ENCODE results near the gene RTL1.

The RTL1 gene

DNA sequence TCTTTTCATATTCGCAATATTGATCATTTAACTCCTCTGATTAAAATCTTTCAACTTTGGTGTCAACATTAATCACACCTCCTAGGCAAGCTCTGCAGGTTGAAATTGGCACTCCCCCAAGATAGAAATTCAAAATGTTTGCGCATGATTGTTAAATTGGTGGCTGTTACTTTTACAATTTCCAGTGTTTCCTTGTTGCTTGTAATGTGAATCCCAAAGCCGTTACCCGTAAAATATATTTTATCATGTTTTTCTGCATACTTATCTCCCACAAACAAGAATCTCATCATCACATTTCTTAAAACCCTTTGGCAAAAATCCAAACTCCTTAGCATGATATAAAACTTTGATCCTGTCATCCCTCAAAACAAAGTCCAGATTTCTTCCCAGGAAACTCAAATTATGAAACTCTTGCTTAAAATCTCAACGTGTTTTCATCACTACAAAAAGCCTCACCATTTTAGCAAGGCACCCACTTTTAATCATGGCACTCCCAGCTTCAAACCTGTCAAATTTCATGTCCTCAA, 14.7 kb downstream of the RTL1 start:
- TF ChIP-seq, protein P1, sequence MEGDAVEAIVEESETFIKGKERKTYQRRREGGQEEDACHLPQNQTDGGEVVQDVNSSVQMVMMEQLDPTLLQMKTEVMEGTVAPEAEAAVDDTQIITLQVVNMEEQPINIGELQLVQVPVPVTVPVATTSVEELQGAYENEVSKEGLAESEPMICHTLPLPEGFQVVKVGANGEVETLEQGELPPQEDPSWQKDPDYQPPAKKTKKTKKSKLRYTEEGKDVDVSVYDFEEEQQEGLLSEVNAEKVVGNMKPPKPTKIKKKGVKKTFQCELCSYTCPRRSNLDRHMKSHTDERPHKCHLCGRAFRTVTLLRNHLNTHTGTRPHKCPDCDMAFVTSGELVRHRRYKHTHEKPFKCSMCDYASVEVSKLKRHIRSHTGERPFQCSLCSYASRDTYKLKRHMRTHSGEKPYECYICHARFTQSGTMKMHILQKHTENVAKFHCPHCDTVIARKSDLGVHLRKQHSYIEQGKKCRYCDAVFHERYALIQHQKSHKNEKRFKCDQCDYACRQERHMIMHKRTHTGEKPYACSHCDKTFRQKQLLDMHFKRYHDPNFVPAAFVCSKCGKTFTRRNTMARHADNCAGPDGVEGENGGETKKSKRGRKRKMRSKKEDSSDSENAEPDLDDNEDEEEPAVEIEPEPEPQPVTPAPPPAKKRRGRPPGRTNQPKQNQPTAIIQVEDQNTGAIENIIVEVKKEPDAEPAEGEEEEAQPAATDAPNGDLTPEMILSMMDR (IDR thresholded peaks at IDR 0.05; ENCODE audit: insufficient read depth, low read depth, low read length, missing control alignments): no peak
- DNase-seq (ENCODE audit: low read depth): no peak
- no peak overlapping the region for H3K4me3 ChIP-seq (ENCODE audit: low read length)

DNA sequence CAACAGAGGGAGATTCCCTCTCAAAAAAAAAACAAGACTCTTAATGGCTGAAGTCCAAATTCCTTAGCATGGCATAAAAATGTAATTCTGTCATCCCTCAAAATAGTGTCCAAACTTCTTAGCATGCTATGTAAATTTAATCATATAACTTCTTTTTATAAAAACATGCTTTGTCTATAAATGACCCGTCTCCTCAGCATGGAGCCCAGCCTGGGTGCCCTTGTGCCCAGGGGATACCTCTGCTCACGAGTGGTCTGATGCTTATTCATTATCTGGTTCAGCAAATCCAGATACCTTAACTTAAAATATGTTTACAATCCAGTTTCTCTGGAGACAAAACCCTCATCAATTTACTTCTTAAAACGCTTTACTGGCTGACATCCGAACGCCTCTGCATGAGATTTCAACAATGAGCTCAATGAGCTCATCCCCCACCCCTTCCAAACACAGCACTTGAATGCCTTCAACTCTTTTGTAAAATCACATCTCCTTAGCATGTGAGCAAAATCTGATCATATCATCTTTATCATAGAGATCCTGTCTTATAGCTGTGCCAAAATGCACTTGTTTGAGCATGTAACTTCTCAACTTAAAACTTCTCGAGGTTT, 15.7 kb downstream of the RTL1 start:
- TF ChIP-seq, protein P1 (IDR thresholded peaks at IDR 0.05; ENCODE audit: insufficient read depth, low read depth, low read length, missing control alignments): no peak
- no peak overlapping the region for H3K4me3 ChIP-seq (ENCODE audit: low read length)
- no peak for DNase-seq (ENCODE audit: low read depth)

DNA sequence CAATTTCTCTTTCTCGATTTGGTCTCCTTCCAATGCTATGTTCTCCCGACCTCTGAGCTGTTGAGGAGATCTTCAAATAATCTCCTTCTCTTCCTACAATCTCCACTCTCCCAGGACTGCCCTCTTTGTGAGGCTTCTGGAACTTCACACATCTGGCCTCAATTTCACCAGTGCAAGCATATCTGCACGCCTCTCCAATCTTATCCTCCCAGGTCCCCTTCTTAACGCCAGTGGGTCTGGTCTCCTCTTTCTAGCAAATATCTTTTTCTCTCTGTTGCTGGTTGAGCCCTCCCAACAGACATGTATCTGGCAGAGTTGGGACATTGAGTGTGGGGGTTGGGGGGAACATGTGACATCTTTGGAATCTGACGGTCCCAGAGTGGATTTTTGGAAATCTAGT, 17.9 kb downstream of the RTL1 start:
- H3K4me3 ChIP-seq (ENCODE audit: low read length): no peak overlapping the region
- TF ChIP-seq, protein P1 (IDR thresholded peaks at IDR 0.05; ENCODE audit: insufficient read depth, low read depth, low read length, missing control alignments): no peak
- DNase-seq (ENCODE audit: low read depth): no peak

DNA sequence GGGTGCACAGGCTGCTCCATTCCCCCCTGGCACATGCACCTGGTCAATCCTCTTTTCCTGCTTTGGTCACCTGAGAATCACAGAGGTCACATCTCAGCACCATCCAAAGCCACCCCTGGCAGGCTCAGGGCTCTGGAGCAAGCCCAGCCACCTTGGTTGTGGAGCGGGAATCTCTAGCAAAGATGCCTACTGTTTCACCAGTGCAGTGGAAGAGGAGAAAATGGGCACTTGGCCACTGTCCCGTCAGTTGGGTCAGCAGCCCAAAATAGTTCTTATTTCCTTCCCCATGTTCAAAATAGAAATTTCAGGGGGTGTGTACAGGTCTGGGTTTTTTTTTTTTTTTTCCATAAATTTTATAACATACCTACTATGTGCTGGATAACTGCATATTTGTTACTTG, 18.3 kb downstream of the RTL1 start:
- no peak for DNase-seq (ENCODE audit: low read depth)
- H3K4me3 ChIP-seq (ENCODE audit: low read length): no peak overlapping the region
- TF ChIP-seq, protein P1 (IDR thresholded peaks at IDR 0.05; ENCODE audit: insufficient read depth, low read depth, low read length, missing control alignments): no peak

DNA sequence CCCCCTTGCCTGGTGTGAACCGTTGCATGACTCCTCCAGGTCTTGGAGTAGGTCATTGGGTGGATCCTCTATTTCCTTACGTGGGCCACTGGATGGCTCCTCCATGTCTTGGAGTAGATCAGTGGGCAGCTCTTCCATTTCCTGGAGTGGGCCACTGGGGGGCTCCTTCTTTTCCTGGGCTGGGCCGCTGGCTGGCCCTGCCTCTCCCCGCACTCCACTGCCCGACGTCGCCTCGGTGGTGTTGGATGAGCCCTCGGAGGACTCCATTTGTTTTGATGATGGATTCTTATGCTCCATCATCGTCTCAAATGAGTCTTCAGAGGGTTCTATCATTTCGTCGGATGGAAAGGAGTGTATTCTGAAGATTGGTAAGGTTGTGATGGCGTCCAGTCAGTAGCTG, 19.1 kb downstream of the RTL1 start:
- TF ChIP-seq, protein P1 (IDR thresholded peaks at IDR 0.05; ENCODE audit: insufficient read depth, low read depth, low read length, missing control alignments): no peak
- no peak overlapping the region for H3K4me3 ChIP-seq (ENCODE audit: low read length)
- no peak for DNase-seq (ENCODE audit: low read depth)

DNA sequence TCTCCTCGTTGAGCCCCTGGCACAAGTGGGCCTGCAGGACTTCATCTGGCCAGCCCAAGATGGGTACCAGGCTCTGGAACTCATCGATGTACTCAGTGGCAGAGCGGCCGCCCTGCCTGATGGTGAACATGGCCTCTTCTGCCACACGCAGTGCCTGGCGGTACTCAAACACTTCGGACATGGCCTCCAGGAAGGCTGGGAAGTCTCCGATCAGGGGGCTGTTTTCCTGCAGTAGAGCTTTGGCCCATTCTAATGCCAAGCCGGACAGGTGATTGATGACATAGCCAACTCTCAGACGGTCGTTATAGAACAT, 19.8 kb downstream of the RTL1 start:
- TF ChIP-seq, protein P1 (IDR thresholded peaks at IDR 0.05; ENCODE audit: insufficient read depth, low read depth, low read length, missing control alignments): no peak

More for the DNA sequence above, 19.8 kb downstream of the RTL1 start:
- H3K4me3 ChIP-seq (ENCODE audit: low read length): no peak overlapping the region
- no peak for DNase-seq (ENCODE audit: low read depth)
